Activated CD4-positive, alpha-beta T cell treated with anti-CD3 and anti-CD28 coated beads for 1 hour (primary cell): ENCODE results near the gene KIF26A.
"Not testable (repeated sequence)": the region's sequence is repeated elsewhere in the genome, so short reads cannot be mapped to it uniquely, and the experiment has no call there.

Source experiments
- DNase-seq: peaks from one replicate; pipeline ENCODE4 v3.0.0-alpha.2; 2020

Gene KIF26A

GRCh38 chr14:104196461-104197140, 58.2 kb downstream of the KIF26A start:
- DNase-seq: no peak

GRCh38 chr14:104197449-104198247, 59.3 kb downstream of the KIF26A start:
- DNase-seq: no peak

- no peak for DNase-seq
These were observed 61.0 kb downstream of the KIF26A start for GRCh38 chr14:104199266-104199895.

- DNase-seq: no peak
These were observed 61.7 kb downstream of the KIF26A start for GRCh38 chr14:104200106-104200505.

- DNase-seq: no peak
These were observed 62.2 kb downstream of the KIF26A start for GRCh38 chr14:104200591-104200990.

- no peak for DNase-seq
These were observed 62.7 kb downstream of the KIF26A start for GRCh38 chr14:104201063-104201462.

GRCh38 chr14:104201496-104201895, 63.1 kb downstream of the KIF26A start:
- no peak for DNase-seq

- no peak for DNase-seq
These were observed 64.1 kb downstream of the KIF26A start for GRCh38 chr14:104202259-104203070.

- no peak for DNase-seq
These were observed 64.7 kb downstream of the KIF26A start for GRCh38 chr14:104203071-104203425.

- no peak for DNase-seq
These were observed 66.3 kb downstream of the KIF26A start for GRCh38 chr14:104204660-104205149.

GRCh38 chr14:104205781-104206180, 67.4 kb downstream of the KIF26A start:
- no peak for DNase-seq

GRCh38 chr14:104206281-104206904, 68.0 kb downstream of the KIF26A start:
- no peak for DNase-seq

- DNase-seq: no peak
These were observed 69.0 kb downstream of the KIF26A start for GRCh38 chr14:104207142-104208014.

GRCh38 chr14:104208015-104208295, 69.6 kb downstream of the KIF26A start:
- not testable (repeated sequence) for DNase-seq

- DNase-seq: not testable (repeated sequence)
These were observed 69.9 kb downstream of the KIF26A start for GRCh38 chr14:104208331-104208730.

GRCh38 chr14:104209071-104209470, 70.7 kb downstream of the KIF26A start:
- DNase-seq: not testable (repeated sequence)

GRCh38 chr14:104209985-104210816, 71.8 kb downstream of the KIF26A start:
- DNase-seq: no peak

- no peak for DNase-seq
These were observed 72.4 kb downstream of the KIF26A start for GRCh38 chr14:104210817-104211195.

GRCh38 chr14:104211215-104211614, 72.8 kb downstream of the KIF26A start:
- DNase-seq: no peak

- no peak for DNase-seq
These were observed 73.4 kb downstream of the KIF26A start for GRCh38 chr14:104211741-104212140.
